ENCODE data around the gene FAM107B.

The FAM107B gene

GRCh38 chr10:14578060-14578952 is 196.4 kb downstream of the FAM107B start:
- no peak for DNase-seq (ENCODE audit: low read depth in 2 of 2)

GRCh38 chr10:14574885-14575284 is 199.8 kb downstream of the FAM107B start:
- no peak for DNase-seq (ENCODE audit: low read depth in 2 of 2)

- DNase-seq (ENCODE audit: low read depth in 2 of 2), result no peak
Measured at GRCh38 chr10:14574291-14574690, 200.4 kb downstream of the FAM107B start.

- no peak for DNase-seq (ENCODE audit: low read depth in 2 of 2)
Measured at GRCh38 chr10:14573666-14574261, 200.9 kb downstream of the FAM107B start.

GRCh38 chr10:14572811-14573210 is 201.9 kb downstream of the FAM107B start:
- DNase-seq (ENCODE audit: low read depth in 2 of 2), result no peak

GRCh38 chr10:14571866-14572507 is 202.7 kb downstream of the FAM107B start:
- DNase-seq (ENCODE audit: low read depth in 2 of 2), result peak in 1 of 2 donors; percentile 44

- no peak for DNase-seq (ENCODE audit: low read depth in 2 of 2)
Measured at GRCh38 chr10:14570800-14571199, 203.9 kb downstream of the FAM107B start.

- no peak for DNase-seq (ENCODE audit: low read depth in 2 of 2)
Measured at GRCh38 chr10:14569274-14570060, 205.2 kb downstream of the FAM107B start.

GRCh38 chr10:14567421-14567820 is 207.3 kb downstream of the FAM107B start:
- DNase-seq (ENCODE audit: low read depth in 2 of 2), result no peak

GRCh38 chr10:14566498-14566897 is 208.2 kb downstream of the FAM107B start:
- DNase-seq (ENCODE audit: low read depth in 2 of 2), result no peak

GRCh38 chr10:14565199-14565598 is 209.5 kb downstream of the FAM107B start:
- DNase-seq (ENCODE audit: low read depth in 2 of 2), result no peak

- DNase-seq (ENCODE audit: low read depth in 2 of 2), result no peak
Measured at GRCh38 chr10:14564268-14564744, 210.4 kb downstream of the FAM107B start.

- no peak for DNase-seq (ENCODE audit: low read depth in 2 of 2)
Measured at GRCh38 chr10:14563359-14563940, 211.2 kb downstream of the FAM107B start.

- no peak for DNase-seq (ENCODE audit: low read depth in 2 of 2)
Measured at GRCh38 chr10:14563076-14563336, 211.7 kb downstream of the FAM107B start.

GRCh38 chr10:14562218-14563075 is 212.2 kb downstream of the FAM107B start:
- DNase-seq (ENCODE audit: low read depth in 2 of 2), result no peak

- no peak for DNase-seq (ENCODE audit: low read depth in 2 of 2)
Measured at GRCh38 chr10:14560791-14561765, 213.6 kb downstream of the FAM107B start.

- DNase-seq (ENCODE audit: low read depth in 2 of 2), result peak; percentile 51 to 71
Measured at GRCh38 chr10:14560274-14560673, 214.4 kb downstream of the FAM107B start.

- no peak for DNase-seq (ENCODE audit: low read depth in 2 of 2)
Measured at GRCh38 chr10:14558025-14558424, 216.7 kb downstream of the FAM107B start.

GRCh38 chr10:14557567-14557966 is 217.1 kb downstream of the FAM107B start:
- no peak for DNase-seq (ENCODE audit: low read depth in 2 of 2)

Measured in stimulated activated CD4-positive, alpha-beta T cell treated with anti-CD3 and anti-CD28 coated beads, Interleukin-4, amount 100 ng/mL, for 48 hours (primary cell).